Left ventricle myocardium superior (tissue), 1 donor: ENCODE measurements around the gene NEGR1. TPM values are rescaled to one million over a fixed set of nuclear protein-coding genes. Genes with fewer than 3 reads are reported as not detected.

Experiments used
- ATAC-seq: fragments of 200-7000 bp; cut with Tn5 transposase; one replicate; pipeline ENCODE4 v1.9.1; 2020; ENCODE audit warnings: mild to moderate bottlenecking, moderate library complexity
- DNase-seq: peaks from one replicate; pipeline ENCODE4 v3.0.0-alpha.2; 2020
- intact Hi-C: fragments of 100-400 bp; cut with micrococcal nuclease; formaldehyde crosslinking; loops from one replicate; pipeline ENCODE4 v1.11.0; 2022
- long read RNA-seq: library from polyadenylated mRNA; unstranded; transcript quantifications from one replicate; pipeline ENCODE4 v2.0.0, GENCODE V29; 2021
- total RNA-seq: library from RNA; stranded (reverse); fragmentation: NEBNext Ultra II Directional; extraction: Animal tissue kit (Norgen Biotek cat#: 25700); gene quantifications from one replicate; pipeline ENCODE4 v1.2.1, GENCODE V29; 2021
- donor health status: DM: no; HTN: yes; CAD: no; lungs with severe emphysema.

Gene NEGR1
- 10.6 TPM for total RNA-seq
- long read RNA-seq, partial matches to known transcripts: 5 of 7 reads
- long read RNA-seq, other reads (novel, unspliced or antisense): 2 of 7 reads

DNA sequence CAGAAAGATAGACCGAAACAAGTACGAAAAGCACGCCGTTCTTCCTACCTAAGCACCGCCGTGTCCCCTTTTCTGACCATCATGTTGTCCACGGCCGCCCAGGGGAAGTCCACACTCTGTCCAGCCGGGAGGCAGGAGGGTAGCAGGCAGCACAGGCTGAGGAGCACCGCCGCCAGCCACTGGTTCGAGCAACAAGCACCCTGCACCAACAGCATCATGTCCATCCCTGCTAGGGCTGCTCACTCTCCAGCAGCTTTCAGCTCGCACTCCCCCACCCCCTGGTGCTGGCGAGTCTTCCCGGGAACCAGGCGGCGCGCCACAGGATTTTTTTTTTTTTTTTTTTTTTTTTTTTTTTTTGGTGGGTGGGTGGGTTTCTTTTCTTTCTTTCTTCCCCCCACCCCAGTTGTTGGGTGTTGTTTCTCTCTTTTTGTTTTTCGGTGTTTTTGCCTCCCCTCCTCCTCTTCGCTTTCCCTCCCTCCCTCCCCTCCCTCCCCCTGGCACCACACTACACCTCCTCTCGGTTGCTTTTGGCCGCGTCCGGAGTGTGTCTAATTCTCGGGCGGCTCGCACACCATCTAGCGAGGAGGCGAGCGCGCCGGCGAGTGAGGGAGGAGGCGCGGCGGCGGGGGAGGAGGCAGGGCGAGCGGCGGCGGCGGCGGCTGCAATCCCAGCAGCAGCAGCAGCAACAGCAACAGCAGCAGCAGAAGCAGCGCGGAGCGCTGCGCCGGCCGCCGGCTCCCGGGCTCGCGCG is at the start of gene NEGR1:
NEGR1 (minus strand) TSS at position 269 of the 751 bp plus-strand sequence.
- intact Hi-C loops: no loop called here
- DNase-seq (peak; percentile 94), ATAC-seq (peak; percentile 90)

DNA sequence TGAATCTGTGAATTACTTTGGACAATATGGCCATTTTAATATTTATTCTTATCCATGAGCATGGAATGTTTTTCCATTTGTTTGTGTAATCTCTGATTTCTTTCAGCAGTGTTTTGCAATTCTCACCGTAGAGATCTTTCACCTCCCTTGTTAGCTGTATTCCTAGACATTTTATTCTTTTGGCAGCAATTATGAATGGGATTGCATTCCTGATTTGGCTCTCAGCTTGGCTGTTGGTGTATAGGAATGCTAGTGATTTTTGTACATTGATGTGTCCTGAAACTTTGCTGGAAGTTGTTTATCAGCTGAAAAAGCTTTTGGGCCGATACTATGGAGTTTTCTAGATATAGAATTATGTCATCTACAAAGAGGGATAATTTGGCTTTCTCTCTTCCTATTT is 44.2 kb upstream of the NEGR1 start:
- ATAC-seq (no peak), DNase-seq (no peak)
- intact Hi-C loops: no loop called here

DNA sequence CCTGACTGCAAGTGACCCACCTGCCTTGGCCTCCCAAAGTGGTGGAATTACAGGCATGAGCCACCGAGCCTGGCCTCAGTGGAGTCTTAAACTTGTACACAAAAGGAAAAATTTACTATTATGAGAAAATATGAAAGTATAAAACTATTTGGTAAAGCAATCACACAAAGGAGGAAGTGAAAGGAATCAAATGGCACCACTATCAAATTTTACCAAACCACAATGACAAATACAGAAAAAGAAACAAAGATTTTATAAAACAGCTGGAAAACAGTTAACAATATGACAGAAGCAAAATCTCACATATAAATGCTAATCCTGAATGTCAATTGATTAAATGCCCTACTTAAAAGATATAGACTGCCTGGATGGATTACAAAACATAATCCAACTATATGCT is 42.1 kb upstream of the NEGR1 start:
- no peak for ATAC-seq
- intact Hi-C loops: no loop called here
- DNase-seq: no peak

DNA sequence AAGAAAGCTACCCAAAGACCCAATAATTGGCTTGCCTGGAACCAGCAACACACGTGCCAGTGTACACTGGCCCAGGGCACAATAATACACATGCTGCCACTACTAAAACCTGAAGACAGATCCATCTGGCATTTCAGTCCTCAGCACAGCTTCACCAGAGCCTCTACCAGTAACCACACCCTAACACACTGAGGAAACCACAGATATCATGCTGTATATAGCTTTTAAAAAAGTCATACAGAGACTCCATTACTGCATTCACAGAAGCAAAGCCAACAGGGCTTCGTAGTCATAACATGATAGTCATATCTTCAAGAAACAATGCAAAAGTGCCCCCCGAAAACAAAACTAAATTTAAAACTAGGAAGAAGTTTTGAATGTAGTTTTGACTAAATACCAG is 40.6 kb upstream of the NEGR1 start:
- DNase-seq (no peak), ATAC-seq (no peak)
- intact Hi-C loops: no loop called here

DNA sequence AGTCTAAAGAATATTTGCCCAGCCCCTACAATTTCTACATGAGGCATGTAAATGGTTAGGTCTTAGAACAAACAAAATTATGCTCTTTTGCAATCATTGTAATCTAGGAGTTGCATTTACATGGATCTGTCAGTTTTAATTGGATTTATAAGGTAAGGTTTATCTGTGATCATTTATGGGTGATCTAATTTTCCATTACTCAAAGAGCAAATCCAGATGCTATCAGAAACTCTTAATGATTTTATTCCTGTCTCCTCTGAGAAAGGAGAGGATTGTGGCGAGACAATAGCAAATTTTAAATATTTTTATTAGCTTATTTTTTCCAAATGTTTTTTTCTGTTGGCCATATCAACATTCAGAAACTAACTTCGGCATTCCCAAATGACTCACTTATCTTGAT is 14.2 kb upstream of the NEGR1 start:
- intact Hi-C loops: no loop called here
- DNase-seq (no peak), ATAC-seq (no peak)

DNA sequence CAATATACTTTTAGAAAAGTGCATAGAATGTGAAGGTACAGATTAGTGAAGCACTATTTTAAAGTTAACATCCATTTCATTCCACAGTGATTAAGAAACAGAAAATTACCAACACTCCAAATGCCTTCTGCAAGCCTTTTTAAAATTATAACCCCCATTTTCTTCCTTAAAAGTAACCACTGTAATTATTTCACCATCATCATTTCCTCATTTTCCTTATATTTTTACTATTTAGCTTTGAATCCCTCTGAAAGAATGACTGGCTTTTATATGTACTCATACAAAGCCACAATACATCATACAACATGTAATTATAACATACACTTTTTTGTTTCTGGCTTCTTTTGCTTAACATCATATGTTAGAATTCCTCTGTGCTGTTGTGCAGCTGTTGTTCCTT is 6.5 kb upstream of the NEGR1 start:
- intact Hi-C loops: no loop called here
- ATAC-seq (no peak), DNase-seq (no peak)

DNA sequence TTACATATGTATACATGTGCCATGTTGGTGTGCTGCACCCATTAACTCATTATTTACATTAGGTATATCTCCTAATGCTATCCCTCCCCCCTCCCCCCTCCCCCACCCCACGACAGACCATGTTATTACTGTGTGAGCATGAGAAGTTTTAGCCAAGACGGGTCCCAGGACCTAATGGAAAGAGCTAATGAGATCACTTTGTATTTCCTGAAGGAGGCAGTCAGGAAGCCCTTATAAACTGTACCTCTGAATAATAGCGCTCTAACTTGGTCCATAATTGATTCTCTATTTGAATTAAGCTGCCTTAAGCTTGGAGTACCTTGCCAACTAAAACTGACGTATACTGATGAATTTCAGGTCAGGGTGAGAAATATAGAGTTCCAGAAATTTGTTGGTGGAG is 4.1 kb upstream of the NEGR1 start:
- intact Hi-C loops: no loop called here
- ATAC-seq: no peak
- no peak for DNase-seq

DNA sequence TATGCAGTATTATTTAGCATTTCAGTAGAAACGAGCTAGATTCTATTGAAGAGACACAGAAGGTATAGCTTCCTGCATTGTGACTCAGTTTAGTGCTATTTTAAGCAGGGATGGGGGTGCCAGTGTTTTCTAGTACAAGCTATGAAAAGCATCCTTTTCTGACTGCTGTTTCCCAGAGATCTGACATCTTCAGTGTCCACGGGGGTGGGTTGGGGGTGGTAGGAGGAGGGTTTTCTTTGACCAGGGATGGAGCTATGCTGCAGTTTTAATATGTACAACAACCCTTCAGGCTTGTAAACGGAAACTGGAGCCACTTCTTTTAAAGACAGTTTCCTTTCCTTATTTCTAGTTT is 2.7 kb upstream of the NEGR1 start:
- intact Hi-C loops: no loop called here
- no peak for ATAC-seq
- DNase-seq: no peak

DNA sequence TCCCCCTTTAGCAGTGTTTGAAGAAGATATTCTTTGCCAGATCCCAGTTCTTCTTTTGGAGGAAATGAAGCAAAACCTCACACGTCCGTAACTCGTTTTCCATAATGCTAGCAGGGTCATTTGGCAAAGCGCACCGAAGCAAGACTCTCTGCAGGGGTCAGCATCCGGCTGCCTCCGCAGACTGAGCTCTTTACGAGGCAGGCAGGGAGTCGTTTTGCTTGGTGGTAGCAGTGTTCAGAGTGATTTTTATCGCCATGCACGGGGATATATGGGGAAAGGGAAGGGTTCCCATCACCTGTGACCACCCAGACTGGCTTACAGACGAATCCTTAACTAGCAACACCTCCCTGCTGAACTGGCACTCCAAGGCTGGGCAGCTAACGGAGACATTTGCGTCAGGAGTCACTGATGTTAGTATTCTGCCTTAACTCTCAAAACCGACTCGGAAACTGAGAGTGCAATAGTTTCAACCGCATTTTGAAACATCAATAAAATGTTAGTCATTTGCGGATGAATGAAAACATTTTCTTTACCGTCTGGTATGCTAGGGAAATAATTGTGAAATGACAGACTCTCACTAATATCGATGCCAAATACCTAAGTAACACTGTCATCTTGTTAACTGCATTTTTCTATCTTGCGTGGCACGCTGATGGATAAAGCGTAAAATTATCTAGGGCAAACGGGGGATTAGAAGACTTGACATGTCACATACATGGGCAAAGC is 2.2 kb upstream of the NEGR1 start:
- ATAC-seq: peak; percentile 35
- intact Hi-C loops: no loop called here
- peak; percentile 57 for DNase-seq

DNA sequence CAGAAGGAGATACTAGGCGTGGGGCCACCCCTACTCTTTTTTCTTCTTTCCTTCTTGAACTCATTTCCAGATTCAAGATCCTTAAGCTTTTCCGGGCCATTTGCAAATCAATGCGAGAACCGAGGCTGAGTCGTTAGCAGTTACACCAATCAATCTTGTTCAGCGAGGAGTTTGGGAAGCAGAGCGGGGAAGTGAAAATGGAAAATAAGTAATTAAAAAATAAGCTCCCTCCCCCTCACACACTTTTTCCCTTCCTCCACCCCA is 1.7 kb upstream of the NEGR1 start:
- ATAC-seq: no peak
- no peak for DNase-seq
- intact Hi-C loops: no loop called here

DNA sequence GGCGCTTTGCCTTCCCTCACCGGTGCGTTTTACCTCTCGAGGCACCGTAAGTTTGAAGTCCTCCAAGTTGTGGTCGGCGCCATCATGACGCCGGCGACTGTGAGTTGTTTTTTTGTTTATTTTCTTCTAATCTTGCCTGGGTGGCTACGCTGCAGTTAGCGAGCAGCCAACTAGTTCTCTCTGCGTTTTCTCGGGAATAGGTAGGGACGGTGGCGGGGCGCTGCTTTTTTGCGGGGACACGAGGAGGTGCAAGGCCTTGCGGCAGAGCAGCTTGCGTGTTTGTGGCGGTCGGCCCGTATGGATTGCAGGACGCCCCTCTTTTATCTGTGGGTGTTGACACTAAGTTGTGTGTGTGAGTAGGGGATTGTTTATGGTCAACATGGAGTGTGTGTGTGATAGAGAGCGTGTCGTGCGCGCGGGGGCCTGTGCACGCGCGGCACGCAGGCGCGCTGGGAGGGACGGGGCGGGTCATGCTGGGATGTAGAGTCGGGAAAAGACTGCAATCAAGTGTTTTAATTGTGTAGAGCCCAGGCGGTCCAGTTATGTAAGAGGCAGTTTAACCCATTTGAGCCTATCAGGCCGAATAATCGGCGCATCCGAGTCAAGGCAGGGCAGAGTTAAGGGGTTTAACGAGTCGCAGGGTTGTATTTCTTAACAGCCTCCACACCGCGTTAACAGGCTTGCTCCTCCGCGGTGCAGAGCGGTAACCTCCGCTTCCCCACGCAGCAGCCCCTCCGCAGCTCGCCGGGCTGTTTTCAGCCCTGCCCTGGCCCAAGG is 1.2 kb upstream of the NEGR1 start:
- ATAC-seq (peak; percentile 91), DNase-seq (peak; percentile 88)
- intact Hi-C loops: no loop called here

DNA sequence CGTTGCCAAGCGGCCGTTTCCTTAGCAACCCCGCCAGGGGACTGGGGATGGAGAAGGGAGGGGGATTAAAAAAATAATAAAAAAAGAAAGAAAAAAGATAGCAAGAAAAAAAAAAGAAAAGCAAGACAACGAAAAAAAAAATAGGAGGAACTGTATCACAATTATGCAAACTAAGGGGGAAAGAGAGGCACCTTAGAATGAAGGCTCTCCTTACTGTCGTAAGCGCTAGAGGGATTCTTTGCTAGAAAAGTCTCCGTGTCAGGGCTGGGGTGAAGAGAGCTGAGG is 625 bp upstream of the NEGR1 start:
- no peak for ATAC-seq
- DNase-seq: no peak
- intact Hi-C loops: no loop called here

DNA sequence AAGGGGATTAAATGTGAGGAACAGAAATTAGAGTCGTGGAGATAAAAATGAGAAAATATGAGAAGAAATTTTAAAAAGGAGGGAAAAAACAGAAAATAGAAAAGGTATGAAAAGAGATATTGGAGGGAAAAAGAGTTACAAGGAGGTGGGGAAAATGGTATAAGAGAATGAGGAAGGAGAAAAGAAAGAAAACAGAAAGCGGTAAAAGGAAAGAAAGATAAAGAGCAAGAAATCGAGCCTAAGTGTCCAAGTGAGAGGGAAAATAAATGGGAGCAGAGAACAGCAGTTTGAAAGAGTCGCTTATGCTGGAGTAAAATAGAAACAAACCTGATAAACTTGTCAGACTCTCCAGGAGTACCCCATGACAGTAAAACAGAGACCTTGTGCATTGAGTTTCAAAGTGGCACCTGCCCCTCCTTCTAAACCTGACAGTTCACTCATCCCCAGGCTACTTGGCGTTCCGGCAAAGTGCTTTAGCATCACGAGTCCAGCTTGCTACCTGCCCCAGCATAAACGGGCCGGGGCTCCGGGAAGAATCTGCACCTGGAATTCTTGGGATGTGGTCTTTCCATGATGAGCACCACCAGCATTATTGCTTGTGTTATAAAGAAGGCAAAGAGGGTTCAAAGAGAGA is 585 bp downstream of the NEGR1 start:
- intact Hi-C loops: no loop called here

DNA sequence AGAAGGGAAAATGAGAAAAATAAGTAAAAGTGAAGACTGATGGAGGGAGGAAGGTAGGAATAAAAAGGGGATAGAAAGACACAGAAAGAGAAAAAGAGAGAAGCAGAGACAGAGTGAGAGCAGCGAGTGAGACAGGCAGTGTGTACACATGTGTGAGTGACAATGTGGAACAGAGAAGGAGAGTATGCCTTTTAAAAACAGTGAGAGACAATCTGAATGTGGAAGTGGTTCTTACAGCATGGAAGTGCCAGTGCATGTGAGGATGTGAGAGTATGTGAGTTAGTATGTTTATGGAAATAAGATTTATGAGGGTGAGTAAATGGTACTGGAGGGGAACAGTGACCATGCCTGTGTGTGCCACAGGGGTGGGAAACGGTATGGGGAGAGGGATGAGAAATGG is 1.2 kb downstream of the NEGR1 start:
- intact Hi-C loops: no loop called here
- ATAC-seq: no peak
- DNase-seq: no peak

More for the DNA sequence above, 585 bp downstream of the NEGR1 start:
- DNase-seq: no peak
- no peak for ATAC-seq

DNA sequence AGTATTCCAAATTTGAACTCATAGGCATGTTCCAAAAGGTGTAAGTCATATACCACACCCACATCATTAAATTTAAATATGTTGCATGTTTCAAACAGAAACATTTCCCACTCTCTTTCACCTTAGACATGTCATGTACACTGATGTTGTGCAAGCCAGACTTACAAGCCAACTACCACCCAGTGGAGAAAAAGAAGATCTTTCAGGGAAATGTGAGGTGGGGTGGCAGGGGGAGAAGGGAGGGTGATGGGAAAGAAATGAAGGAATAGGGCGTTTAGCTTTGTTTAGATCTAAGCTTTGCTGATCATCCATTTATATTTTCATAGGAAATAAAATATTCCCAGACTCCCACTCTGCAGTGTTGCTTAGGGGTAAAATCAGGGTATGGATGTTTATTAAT is 1.6 kb downstream of the NEGR1 start:
- intact Hi-C loops: no loop called here
- ATAC-seq: no peak

DNA sequence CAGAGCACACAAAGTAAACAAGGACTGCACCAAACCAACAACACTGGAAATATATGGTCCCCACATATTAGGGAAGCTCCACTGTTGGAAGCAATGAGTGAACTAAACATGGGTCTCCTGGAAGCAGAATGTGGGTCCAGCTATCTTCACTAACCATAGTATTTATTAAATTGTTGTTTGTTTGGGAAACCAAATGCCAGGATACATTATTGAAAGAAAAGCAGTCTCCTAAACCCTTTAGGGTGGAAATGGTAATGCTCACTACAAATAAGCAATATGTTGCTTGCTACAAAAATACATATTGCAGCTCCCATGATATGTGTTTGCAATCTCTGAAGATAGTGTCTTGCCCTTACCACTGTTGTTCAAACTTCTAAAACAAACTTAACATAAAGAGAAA is 2.2 kb downstream of the NEGR1 start:
- ATAC-seq (no peak), DNase-seq (no peak)
- intact Hi-C loops: no loop called here

More for the DNA sequence above, 1.6 kb downstream of the NEGR1 start:
- no peak for DNase-seq

DNA sequence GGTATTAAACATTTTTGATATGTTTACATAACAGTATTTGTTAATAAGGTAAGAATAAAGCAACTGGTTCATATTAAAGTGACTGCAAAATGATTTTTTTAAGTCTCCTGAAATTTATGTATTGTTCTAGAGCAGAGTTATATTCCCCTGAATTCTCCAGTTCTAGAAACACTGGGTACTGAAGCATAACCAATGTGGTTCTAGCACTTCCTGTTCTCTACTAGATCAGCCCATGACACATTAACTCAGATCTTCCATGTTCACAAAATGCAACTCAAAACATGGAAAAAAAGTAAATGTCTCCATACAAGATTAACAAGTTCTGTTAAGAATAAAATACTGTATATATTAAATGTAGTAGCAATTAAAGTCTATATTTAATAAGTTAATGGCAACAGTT is 3.9 kb downstream of the NEGR1 start:
- intact Hi-C loops: no loop called here
- DNase-seq (no peak), ATAC-seq (no peak)

DNA sequence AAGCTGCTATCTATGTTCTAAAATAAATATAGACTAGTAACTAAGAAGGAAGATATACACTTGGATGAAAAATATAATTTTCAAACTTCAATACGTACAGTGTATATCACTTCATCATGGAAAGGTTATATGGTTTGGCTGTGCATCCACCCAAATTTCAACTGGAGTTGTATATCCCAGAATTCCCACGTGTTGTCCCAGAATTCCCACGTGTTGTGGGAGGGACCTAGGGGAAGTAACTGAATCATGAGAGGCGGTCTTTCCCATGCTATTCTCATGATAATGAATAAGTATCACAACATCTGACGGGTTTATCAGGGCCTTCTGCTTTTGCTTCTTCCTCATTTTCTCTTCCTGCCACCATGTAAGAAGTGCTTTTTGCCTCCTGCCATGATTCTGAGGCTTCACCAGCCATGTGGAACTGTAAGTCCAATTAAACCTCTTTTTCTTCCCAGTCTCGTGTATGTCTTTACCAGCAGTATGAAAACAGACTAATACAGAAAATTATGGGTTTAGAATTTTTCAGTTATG is 10.7 kb downstream of the NEGR1 start:
- ATAC-seq (no peak), DNase-seq (no peak)
- intact Hi-C loops: no loop called here

DNA sequence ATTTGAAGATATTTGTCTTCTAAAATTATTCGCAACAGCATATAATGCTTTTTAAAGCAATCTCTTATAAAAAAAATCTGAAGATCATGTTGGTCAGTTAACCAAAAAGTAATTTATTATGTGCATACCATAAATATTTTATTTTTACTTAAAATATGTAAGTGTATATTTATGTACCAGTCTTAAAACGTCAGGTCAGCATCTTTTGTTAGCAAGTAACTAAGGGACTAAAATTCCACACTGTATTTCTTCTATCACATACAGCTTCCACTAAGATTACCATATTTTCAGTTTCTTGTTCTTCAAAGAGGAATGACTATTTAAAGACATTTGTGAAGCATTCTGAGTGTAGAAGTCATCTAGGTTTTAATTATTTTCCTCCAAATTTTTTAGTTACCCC is 19.6 kb downstream of the NEGR1 start:
- intact Hi-C loops: no loop called here
- DNase-seq: no peak
- ATAC-seq: no peak

DNA sequence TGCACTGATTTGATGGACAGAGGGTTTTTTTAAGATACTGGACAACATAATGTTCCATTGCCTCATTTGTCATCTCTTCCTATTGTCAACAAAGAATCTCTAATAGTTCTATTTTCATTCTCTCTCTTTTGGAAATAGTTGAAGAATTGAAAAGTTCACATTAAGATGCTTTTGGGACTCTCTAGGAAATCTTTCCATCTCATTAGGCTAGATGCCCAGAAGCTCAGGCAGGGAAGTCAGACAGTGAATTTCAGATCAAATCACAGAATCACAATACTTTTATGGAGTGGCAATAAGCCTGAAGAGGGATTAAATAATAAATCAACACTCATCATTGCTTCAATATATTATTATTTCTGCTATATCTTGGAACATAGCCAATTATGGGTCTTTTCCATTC is 29.2 kb downstream of the NEGR1 start:
- DNase-seq (no peak), ATAC-seq (no peak)
- intact Hi-C loops: no loop called here
